GM23248 (cell line): ENCODE measurements around the gene NCK2.

Experiments used
- EZH2 ChIP-seq: fragments of 200-600 bp; sonication (generic); IDR thresholded peaks from 2 replicates; pipeline ENCODE4 v1.6.1; 2018; ENCODE audit warnings: antibody characterized with exemption, mild to moderate bottlenecking; ENCODE audit not compliant: insufficient read depth, poor library complexity, severe bottlenecking
- EZH2phosphoT487 ChIP-seq: fragments of 200-600 bp; sonication (generic); IDR thresholded peaks from 2 replicates; pipeline ENCODE4 v1.6.1; 2018; ENCODE audit warnings: antibody characterized with exemption, moderate library complexity, mild to moderate bottlenecking, low read depth; ENCODE audit not compliant: insufficient read depth

DNA sequence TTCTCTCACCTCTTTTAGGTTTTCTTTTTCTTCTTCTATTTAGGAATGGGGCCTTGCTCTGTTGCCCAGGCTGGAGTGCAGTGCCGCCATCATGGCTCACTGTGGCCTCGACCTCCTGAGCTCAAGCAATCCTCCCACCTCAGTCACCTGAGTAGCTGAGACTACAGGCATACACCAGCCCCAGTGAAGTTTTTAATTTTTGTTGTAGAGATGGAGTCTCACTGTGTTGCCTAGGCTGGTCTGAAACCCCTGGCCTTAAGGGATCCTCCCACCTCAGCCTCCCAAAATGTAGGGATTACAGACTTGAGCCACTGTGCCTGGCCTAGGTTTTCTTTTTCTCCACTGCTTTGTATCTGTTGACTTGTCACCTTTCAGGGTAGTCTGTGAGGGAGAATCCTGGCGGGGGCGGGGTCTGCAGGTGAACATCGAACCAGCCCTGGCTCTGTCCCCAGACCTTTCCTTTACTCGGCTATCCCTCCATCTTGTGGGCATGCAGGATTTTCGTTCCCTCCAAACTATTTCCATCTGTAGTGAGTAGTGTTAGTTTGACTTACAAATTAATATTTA lies 21.7 kb downstream of the NCK2 start:
- no peak for TF ChIP-seq EZH2
- no peak for TF ChIP-seq EZH2phosphoT487
